Esophagus muscularis mucosa (tissue), 4 donors: Measurements from ENCODE around the gene MYO7B.

Source experiments
- CTCF ChIP-seq, 3 experiments: fragments of 200-600 bp in 2 of 3; fragments of 450-650 bp in 1 of 3; sonication (generic) in 2 of 3; IDR thresholded peaks; one replicate each; pipeline ENCODE4 v1.5.1; 2017 to 2019; ENCODE audit warnings: antibody characterized with exemption in 3 of 3, mild to moderate bottlenecking in 2 of 3, moderate library complexity in 1 of 3
- EP300 ChIP-seq: sonication (generic); formaldehyde crosslinking; IDR thresholded peaks from one replicate; pipeline ENCODE4 v1.6.1; 2017; ENCODE audit warnings: antibody characterized with exemption
- POLR2A ChIP-seq: fragments of 450-650 bp; IDR thresholded peaks from one replicate; pipeline ENCODE4 v1.6.1; 2017; ENCODE audit warnings: antibody characterized with exemption, moderate library complexity, mild to moderate bottlenecking, low read depth
- POLR2AphosphoS5 ChIP-seq, 2 donors: sonication (generic); formaldehyde crosslinking; IDR thresholded peaks; one replicate each; pipeline ENCODE4 v1.6.1; 2017; ENCODE audit warnings: antibody characterized with exemption in 2 of 2

DNA sequence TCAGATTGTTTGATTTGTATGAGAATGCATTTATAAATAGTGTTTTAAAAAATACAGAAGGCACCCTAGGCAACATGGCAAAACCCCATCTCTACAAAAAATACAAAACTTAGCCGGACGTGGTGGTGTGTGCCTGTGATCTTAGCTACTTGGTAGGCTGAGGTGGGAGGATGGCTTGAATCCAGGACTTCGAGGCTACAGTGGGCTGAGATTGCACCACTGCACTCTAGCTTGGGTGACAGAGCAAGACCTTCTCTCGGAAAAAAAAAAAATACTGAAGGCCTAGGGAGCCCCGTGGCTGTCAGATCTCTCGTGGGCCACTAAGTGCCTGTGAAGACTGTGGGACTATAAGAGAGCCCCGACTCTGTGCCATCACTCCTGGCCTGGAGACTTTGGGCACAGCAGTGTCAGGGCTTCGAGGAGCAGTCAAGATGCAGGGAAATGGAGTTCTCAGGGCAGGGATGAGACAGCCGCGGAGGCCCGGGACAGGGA is 40.5 kb downstream of the MYO7B start:
- TF ChIP-seq CTCF (IDR thresholded peaks at IDR 0.05): no peak
- no peak for TF ChIP-seq POLR2A
- no peak for TF ChIP-seq POLR2AphosphoS5 (IDR thresholded peaks at IDR 0.05)
- no peak for TF ChIP-seq EP300
